ENCODE measurements around the gene GLIS1. TPM values are rescaled to one million over a fixed set of nuclear protein-coding genes. Genes with fewer than 3 reads are reported as not detected.

GLIS1 gene
- total and polyA plus RNA-seq, 2 donors (not counting 3 experiments of a cell fraction or from before 2014, with no cell fraction given) = not detected

DNA sequence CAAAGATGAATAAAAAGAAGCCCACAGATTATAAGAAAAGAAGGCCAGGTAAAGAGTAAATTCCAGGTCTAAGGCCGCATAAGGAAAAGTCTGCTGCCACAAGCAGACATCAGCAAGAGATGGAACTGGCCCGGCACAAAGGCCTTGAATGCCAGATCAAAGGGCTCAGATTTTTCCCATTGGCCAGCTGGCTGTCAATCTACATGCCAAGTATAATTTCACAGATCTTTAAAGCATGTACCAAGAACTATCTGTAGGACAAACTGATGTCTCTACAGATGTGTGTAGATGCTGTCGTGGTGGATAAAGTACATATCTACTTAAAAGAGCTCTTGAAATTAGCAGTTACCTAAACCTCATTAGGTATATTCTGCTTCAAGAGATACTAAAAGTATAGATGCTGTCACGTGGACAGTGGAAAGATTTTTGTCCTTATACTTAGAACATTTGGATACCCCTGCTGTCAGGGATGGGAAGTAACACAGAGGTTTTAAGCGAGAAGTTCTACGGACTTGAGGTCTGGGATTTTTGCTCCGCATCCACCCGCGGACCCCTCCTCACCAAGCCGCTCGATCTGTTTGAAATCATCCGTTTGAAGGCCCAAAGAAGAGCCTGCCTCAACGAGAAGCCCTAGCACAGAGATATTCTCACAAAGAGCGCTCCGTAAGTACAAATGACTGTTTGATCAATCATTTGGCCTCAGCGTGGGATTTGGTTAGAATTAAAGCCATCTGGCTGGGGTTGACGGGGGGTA is 10.1 kb downstream of the GLIS1 start:
- ChIA-PET POLR2A (no interaction called here), CTCF (interaction anchor here (0.9 to 1.2 kb wide), 2 partner anchors 13 to 25 kb away, joined by 3 read pairs; no protein-coding TSS in a partner anchor)
- H3K4me1 ChIP-seq (ENCODE audit: control insufficient read depth, extremely low read depth, insufficient read depth, low read length) = no peaks in the 10 kb centered on the region
- TF ChIP-seq GATA2 (IDR thresholded peaks at IDR 0.05; ENCODE audit: insufficient read depth, insufficient read length, low read depth, low read length) (no peak), POLR2A (IDR thresholded peaks at IDR 0.05; ENCODE audit: low read depth, low read length) (no peak), FOS (IDR thresholded peaks at IDR 0.05; ENCODE audit: borderline replicate concordance, insufficient read depth, low read length) (no peak), JUN (IDR thresholded peaks at IDR 0.05; ENCODE audit: borderline replicate concordance, insufficient read depth, insufficient read length, low read depth) (no peak), POLR2AphosphoS5 (IDR thresholded peaks at IDR 0.05; ENCODE audit: insufficient read depth, low read depth, low read length) (no peak), MYC (IDR thresholded peaks at IDR 0.05; ENCODE audit: low read depth, low read length) (no peak), EZH2 (IDR thresholded peaks at IDR 0.05; ENCODE audit: borderline replicate concordance, low read depth, low read length, severe bottlenecking) (no peak)
- TF ChIP-seq, protein P1, sequence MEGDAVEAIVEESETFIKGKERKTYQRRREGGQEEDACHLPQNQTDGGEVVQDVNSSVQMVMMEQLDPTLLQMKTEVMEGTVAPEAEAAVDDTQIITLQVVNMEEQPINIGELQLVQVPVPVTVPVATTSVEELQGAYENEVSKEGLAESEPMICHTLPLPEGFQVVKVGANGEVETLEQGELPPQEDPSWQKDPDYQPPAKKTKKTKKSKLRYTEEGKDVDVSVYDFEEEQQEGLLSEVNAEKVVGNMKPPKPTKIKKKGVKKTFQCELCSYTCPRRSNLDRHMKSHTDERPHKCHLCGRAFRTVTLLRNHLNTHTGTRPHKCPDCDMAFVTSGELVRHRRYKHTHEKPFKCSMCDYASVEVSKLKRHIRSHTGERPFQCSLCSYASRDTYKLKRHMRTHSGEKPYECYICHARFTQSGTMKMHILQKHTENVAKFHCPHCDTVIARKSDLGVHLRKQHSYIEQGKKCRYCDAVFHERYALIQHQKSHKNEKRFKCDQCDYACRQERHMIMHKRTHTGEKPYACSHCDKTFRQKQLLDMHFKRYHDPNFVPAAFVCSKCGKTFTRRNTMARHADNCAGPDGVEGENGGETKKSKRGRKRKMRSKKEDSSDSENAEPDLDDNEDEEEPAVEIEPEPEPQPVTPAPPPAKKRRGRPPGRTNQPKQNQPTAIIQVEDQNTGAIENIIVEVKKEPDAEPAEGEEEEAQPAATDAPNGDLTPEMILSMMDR (IDR thresholded peaks at IDR 0.05; ENCODE audit: extremely low read depth in 1 of 2, insufficient read depth in 1 of 2, low read depth in 1 of 2, low read length in 2 of 2) = no peak
- TF ChIP-seq, protein P2, sequence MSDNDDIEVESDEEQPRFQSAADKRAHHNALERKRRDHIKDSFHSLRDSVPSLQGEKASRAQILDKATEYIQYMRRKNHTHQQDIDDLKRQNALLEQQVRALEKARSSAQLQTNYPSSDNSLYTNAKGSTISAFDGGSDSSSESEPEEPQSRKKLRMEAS (IDR thresholded peaks at IDR 0.05; ENCODE audit: insufficient read depth, insufficient read length) = no peak
- H3K27ac ChIP-seq (ENCODE audit: insufficient read depth, low read depth, low read length) = no peak overlapping the region
- BruUV-seq (replicated peaks) = no TSS peak
- no peak overlapping the region for H3K4me3 ChIP-seq (replicated peaks in 1 of 3; ENCODE audit: insufficient read depth in 1 of 3, low read depth in 1 of 3, low read length in 3 of 3)
- no peaks in the 10 kb centered on the region for H3K9me1 ChIP-seq (replicated peaks; ENCODE audit: control insufficient read depth, extremely low read depth, insufficient read depth, low read length)
- H4K20me1 ChIP-seq (replicated peaks; ENCODE audit: control insufficient read depth, extremely low read depth, insufficient read depth, low read length) = no peaks in the 10 kb centered on the region
- DNase-seq (ENCODE audit: low read depth, low spot score) (no peak), FAIRE-seq (no peak)
- dilution Hi-C loops (cut with MboI; ENCODE audit: extremely low pct_ligation_motif_present, low sequenced_read_pairs) (no loop called here), intact Hi-C loops (cut with micrococcal nuclease) (no loop called here)
- no peaks in the 10 kb centered on the region for H3K36me3 ChIP-seq (ENCODE audit: control insufficient read depth in 2 of 2, extremely low read depth in 1 of 2, insufficient read depth in 2 of 2, low read length in 2 of 2)
- H3K9ac ChIP-seq (replicated peaks; ENCODE audit: extremely low read depth, insufficient read depth, low read length) = no peak overlapping the region
- no peak overlapping the region for H2AFZ ChIP-seq (ENCODE audit: low read depth, low read length)
- peaks cover 14 to 45% of the 10 kb centered on the region in 2 experiments for H3K27me3 ChIP-seq (ENCODE audit: control insufficient read depth in 2 of 2, insufficient read depth in 2 of 2, low read length in 2 of 2)
- no peaks in the 10 kb centered on the region for H3K79me2 ChIP-seq (ENCODE audit: control insufficient read depth, insufficient read depth, low read length)
- no peaks in the 10 kb centered on the region for H3K9me3 ChIP-seq (replicated peaks; ENCODE audit: control insufficient read depth, insufficient read depth, low read length)
- no peak overlapping the region for H3K4me2 ChIP-seq (ENCODE audit: insufficient read depth, low read length)
